ENCODE measurements around the gene CPEB2.

- TF ChIP-seq CTCF (conservative IDR thresholded peaks at IDR 0.05): no peak
- TF ChIP-seq ZFX (IDR thresholded peaks at IDR 0.05): no peak
Observed at GRCh38 chr4:14985161-14985560, 17.1 kb upstream of the CPEB2 start.

All from C4-2B (cell line).